ENCODE measurements around the gene ZBTB45.

The ZBTB45 gene

DNA sequence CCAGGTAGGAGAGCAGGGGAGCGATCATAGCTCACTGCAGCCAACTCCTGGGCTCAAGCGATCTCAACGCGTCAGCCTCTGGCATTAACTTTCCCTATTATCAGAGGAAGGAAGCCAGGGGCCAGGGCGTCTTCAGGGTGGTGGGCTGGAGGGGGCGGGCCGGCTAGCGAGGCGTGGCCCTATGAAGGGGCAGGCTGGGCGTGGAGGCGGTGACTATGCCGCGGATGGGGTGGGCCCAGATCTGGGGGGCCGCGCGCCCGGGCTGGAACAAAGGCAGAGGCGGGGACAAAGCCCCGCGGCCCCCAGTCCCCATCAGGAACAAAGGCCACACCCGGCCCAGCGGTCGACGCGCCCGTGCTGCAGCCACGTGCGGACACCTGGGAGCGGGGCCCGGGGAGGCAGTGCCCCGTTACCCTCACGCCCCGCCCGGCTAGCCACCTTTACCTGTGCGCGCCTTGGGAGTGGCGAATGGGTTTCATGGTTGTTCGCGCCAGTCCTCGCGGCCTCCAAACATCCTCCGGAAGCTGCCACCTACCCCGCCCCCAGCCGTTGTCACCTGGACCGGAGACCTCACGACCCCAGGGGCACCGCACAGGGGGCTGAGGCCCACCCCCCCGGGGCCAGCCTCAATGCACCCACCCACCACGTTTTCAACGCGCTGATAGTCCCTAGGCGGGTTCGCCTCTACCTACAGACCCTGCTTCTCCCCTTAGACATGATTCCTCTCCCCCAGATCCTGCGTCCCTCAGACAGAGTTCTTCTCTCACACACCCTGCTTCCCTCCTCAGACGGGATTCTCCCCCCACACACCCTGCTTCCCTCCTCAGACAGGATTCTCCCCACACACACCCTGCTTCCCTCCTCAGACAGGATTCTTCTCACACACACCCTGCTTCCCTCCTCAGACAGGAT, 18.9 kb upstream of the ZBTB45 start:
- DNase-seq: no peak

DNA sequence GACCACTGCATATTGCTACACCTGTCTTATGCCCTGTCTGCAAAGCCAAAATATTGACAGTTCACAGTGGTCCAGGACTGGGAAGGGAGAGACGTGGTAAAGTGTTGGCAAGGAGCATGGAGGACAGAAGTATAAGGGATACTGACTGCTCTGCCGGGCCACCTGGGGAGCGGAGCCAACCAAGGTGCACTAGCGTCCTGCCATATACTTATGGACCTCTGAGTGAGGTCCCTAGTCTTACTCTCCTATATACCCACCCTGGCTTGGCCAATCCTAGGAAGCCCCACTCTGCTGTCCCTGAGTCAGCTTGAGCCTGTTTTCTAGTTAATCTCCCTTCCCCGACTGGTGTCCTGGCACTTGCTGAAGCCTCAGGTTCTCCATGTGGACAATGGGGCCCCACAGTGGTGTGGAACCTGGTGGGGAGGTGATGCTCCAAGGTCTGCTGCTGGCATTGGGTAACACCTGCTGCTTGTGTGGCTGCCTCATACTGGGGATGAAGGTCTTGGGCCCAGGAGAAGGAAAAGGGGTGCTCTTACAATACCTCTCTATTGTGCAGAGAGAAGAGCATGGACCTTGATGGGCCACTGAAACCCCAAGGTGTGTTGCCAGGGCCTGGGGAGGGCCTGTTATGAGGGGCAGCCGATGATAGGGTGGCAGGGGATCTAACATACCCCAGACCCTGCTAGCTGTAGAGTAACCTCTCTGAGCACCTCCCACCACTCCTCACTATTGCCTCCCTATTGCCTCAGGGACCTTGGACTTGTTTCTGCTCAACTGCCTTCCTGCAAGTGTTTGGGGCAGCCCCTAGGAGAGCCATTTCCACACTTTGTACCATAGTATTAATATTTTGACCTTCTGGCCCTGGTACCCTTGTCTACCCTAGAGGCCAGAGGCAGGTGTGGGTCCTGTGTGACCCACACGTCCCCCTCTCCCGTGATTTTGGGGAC, 17.5 kb upstream of the ZBTB45 start:
- no peak for DNase-seq

DNA sequence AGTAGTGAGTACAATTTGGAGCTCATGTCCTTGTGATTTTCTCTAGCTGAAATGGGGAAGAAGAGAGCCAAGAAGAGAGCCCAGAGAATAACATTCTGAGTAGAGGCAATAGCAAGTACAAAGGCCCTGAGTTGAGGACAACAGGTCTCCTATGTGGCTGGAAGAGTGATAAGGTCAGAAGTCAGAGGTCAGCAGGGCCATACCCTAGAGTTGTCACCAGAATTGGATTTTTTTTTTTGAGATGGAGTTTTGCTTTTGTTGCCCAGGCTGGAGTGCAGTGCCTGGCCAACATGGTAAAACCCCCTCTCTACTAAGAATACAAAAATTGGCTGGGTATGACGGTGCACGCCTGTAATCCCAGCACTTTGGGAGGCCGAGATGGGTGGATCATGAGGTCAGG, 16.2 kb upstream of the ZBTB45 start:
- DNase-seq: no peak

DNA sequence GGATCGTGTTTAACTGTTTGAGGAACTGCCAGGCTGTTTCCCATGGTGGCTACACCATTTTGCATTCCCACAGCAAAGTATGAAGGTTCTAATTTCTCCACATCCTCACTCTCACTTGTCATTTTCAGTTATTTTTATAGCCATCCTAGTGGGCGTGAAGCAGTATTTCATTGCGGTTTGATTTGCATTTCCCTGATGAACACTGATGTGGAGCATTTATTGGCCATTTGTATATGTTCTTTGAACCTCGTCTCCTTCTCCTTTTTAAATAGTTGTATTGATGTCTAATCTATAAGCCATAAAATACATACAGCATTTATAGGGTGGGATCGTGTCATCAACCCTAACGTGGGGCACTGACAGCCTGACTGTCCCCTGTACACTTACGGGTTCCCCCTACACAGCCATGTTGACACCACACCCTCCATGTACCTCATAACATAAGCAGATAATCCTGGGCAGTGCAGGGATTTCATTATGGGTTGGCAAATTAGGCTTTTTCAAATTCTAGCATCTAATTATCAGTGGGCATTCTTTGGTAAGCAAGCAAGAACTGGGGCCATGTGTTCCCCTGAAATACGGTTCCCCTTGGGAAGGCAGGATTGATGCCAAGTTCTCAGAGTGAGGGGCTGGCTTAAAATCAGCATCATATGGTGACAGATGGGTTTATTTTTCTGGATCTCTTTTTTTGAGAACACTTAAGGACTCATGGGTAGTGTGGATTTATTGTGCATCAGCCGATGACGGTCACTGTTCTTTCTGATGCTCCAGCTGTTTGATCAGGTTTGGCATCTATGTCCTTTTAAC, 11.6 kb upstream of the ZBTB45 start:
- DNase-seq: no peak

GRCh38 chr19:58529405-58529804, 9.8 kb upstream of the ZBTB45 start:
- no peak for DNase-seq

DNA sequence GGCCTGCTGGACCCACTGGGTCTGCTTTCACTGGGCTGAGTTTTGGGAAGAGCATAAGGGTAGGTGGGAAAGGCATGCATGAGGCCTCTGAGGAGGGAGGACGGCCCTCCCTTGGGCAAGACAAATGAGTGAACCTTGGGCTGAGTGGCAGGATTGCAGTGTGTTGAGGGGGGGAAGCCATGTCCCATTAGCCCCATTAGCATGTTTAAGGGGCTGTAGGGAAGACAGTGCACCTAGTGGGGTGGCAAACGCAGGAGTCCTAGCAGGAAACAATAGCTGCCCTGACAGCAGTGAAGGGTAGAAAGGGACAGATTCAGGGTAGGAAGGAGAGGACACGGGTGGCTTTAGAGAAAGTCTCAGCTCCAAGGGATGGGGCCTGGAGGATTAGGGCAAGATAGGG, 3.1 kb upstream of the ZBTB45 start:
- no peak for DNase-seq

- DNase-seq: no peak
Observed at GRCh38 chr19:58521651-58522050, 2.0 kb upstream of the ZBTB45 start.

DNA sequence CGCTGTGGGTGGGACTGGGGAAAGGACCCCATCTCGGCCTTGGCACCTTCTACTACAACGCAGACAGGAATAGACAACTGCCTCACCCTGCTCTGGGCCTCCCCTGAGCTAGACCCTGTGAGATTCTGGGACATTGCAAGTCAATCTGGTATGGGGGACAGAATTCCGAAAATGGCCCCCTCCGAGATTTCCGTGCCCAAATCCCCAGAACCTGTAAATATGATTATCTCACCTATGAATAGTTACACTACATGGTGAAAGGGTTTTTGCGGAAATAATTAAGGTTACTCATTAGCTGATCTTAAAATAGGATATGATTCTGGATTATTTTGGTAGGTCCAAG, 618 bp upstream of the ZBTB45 start:
- DNase-seq: no peak

- DNase-seq: peak; percentile 69
Observed at GRCh38 chr19:58519087-58519354, 589 bp downstream of the ZBTB45 start.

GRCh38 chr19:58518256-58519086, 1.1 kb downstream of the ZBTB45 start:
- DNase-seq: peak; percentile 39

DNA sequence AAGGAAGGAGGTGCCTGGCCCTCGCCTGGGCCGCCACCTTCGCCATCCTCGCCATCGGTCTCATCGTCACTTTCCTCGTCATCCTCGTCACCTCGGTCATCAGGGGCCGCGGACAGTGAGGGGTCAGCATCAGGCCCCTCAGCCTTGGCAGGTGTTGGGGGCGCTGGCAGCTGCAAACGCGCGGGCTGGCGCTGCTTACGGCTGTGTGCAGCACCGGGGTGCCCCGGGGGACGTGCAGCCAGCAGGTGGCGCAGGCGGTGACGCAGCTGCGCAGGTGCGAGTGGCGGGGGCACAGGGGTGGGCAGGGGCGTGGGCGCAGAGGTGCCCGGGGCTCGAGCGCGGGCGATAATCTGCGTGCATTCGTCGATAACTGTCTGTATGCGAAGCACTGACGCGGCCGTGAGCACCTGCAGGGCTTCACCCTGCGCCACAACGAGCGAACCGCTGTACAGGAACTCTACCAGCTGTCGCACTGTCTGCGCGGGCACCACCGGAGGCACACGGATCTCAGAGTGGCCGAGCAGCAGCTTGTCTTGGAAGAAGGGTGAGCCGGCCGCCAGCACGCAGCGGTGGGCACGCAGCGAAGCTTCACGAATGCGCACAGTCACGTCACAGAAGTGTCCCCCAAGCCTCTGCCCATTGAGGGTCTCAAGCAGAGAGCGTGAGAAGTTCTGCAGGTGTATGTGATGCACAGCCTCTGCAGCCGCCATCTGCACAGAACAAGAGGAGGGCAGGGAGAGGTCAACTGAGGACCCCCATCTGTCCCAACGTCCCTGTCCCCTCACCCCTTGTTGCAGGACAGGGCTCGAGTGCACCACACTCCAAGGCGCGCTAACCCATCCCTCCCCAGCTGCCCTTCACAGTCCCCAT, 2.4 kb downstream of the ZBTB45 start:
- no peak for DNase-seq

GRCh38 chr19:58516246-58516836, 3.3 kb downstream of the ZBTB45 start:
- DNase-seq: no peak

- no peak for DNase-seq
Observed at GRCh38 chr19:58515259-58515658, 4.4 kb downstream of the ZBTB45 start.

DNA sequence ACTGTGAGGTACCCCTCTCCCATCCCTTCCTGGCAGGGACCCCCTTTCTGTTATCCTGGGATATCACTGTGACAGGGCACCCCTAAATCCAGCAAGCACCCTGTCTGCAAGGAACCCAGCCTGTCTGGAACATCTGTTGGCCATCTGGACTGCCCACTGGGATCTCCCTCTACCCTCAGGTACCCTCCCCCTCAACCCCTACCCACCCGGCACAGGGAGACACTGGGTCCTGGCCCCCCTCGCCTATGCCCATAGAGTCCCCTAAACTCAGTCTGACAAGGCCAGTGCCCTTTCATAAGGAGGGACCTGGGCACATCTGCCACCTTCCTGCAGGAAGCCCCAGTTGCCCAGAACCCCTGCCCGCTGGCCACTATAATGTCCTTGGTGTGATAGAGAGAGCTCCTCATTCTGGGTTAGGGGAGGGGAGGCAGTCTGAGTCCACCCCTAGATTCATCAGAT, 5.0 kb downstream of the ZBTB45 start:
- DNase-seq: no peak

GRCh38 chr19:58513694-58514563, 5.7 kb downstream of the ZBTB45 start:
- DNase-seq: peak; percentile 99

- no peak for DNase-seq
Observed at GRCh38 chr19:58513213-58513693, 6.4 kb downstream of the ZBTB45 start.

DNA sequence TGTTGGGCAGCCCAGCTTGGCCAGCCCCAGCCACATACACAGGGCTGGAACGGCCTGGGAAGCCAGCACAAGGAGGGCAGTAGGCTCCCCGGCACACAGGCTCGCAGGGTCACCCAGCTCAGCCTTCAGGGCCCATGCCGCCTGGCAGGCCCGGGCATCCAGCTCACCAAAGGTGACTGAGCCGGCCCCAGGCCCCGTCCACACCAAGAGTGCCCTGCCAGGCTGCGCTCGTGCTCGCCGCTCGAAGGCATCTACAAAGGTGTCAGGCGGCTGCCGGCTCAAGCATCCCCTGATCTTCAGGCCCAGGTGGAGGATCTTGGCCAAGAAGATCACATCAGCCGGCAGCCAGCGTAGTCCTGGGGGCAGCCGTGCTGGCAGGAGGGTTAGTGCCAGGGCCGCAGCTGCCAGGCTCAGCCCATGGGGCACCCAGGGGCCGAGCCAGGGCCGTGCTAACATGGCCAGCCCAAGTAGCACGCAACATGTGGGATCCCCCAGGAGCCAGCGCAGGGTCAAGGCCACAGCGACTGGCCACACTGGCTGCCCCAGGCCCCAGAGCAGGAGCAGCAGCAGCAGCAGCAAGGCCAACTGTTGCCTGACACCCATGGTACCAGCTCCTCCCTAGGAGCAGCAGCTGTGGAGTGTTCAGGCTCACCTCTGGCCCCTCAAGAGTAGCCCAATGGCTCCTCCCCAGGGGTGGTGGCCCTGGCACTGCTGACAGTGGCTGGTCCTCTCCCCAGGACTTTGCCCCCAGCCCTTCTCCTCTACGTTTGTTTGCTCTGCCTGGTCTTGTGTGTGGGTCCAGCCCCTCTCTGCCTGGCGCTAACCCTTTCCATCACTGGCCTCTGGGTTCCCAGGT, 8.0 kb downstream of the ZBTB45 start, which contains the start of gene SLC27A5:
TSS of gene SLC27A5 (minus strand) at position 640 of the 856 bp plus-strand sequence. CDS start at position 603, 37 bp downstream.
- DNase-seq: no peak

GRCh38 chr19:58510084-58510862, 9.3 kb downstream of the ZBTB45 start:
- DNase-seq: no peak

All from activated CD4-positive, alpha-beta T cell treated with anti-CD3 and anti-CD28 coated beads, Interleukin-2, Interleukin-6, amounts not matched to agents 100 ng/mL and 50 ng/mL, durations not matched to agents 16 hours and 8 hours (primary cell).